Ammon's horn (tissue), 1 donor: ENCODE results near the gene MR1.

ENCODE experiments used
- DNase-seq: peaks from one replicate; pipeline ENCODE4 v3.0.0-alpha.2; 2016; ENCODE audit warnings: low spot score

MR1 gene

DNA sequence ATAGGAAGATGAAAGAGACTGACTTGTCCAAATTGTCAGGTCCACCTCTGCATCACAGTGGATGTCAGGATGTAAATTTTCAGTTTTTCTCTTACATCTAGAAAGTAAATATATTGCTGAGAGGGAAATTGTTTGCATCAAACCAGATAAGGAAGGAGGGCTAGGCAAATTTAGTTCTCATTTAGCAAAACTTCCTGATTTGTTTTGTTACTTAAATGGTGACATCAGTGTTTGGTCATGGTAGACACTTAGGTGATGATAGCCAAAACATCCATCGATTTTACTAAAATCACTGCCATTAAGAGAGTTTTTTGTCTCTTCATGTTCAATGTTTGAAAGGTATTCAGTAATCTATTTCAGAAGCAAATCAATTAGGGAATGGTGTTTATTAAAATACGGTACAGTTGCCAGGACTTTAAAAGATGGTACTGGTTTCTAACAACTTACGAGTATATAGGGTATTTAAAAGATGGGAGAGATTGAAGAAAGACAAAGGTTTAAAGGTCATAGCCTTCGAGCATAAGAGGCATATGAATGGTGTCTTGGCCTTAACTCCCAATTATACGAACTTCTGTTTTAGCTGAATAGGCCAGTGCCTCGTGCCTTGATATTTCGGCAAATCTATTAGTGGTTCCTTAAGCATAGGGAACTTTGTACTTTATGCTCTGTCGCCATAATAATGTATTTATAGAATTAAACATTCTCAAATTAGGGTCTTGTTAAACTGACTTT, 57.7 kb downstream of the MR1 start:
- DNase-seq, result no peak

DNA sequence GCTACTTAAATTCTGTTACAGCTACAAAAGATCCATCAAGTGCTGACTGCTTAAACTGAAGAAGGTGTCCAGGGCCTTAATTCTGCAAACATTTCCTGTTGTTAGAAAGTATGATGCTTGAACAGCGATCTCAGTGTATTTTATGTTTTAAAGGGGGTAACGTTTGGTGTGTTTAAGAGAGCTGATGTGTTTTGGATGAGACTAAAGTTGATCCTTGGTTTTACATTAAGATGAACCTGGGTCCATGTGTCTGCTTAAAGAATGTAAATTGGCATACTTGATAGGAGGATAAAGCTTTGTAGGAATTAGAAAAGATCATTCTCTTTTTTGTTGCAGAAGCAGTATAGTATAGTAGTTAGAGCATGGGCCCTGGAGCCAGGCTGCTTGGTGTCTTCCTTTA, 58.3 kb downstream of the MR1 start:
- no peak for DNase-seq

DNA sequence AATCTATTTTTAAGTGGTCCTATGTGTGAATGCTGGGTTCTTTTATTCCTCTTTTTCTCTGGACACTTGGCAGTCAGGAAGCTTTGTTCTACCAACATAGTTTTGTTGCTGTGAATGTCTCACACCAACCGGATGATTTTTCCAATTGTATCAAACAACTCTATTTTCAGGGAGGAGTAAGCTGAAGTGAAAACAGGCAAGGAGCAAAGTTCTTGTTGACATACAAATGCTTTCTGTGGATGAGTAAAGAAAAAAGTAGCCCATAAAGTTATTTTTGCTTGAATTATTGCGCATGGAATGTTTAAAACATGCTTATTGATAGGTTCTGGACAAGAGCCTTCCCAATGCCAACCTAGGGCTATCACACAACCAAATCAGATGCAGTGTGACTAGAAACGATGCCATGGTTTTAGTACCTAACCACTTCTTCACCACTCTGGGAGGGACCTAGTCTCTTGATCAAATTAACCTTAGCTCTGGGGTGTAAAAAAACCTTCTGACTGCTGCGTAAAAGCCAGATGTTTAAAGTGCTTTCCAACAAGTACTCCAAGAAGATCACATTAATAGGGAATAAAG, 59.2 kb downstream of the MR1 start:
- DNase-seq, result no peak

DNA sequence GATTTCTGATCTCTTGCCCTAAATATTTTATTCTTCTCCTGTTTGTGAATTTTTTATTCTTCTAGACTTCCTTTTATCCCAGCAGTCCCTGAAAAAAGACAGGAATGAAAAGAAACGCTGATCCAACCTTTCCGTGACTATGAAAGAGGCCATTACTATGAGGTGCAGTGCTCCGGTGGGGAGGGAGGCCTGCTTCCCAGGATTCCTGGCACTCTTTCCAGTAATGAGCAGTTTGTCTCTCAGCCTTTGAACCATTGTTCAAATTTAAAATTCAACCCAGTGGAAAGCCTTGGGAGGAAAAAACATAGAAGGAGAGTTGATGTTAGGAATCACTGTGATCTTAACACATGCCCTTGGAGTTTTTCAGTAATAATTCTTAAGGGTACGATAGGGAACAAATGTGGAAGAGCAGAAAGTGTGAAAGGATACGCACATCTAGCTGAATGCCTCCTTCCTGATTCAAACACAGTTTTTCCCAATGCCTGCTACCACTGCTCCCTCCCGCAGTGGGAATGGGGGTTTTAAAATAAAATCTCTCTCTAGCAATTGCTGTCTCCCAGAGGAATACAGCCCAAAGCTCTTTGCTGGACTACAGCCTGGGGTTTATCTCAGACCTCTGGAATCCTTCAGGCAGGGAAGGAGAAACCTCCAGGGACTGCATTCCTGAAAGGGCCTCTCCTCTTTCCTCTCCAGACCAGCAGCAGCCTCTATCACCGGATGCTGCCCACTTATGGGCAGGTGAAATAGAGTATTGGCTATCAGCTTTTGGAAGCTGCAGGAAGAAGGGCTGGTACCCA, 60.8 kb downstream of the MR1 start:
- DNase-seq, result no peak

DNA sequence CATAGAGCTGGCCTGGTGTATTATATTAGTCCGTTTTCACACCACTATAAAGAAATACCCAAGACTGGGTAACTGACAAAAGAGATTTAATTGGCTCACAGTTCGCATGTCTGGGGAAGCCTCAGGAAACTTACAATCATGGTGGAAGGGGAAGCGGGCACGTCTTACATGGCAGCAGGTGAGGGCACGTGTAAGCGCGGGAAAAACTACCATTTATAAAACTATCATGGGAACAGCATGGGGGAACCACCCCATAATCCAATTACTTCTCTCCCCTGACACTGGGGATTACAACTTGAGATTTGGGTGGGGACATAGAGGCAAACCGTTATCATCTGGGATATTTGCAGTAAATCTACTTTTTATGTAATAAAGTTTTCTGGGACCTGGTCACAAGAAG, 61.5 kb downstream of the MR1 start:
- no peak for DNase-seq

DNA sequence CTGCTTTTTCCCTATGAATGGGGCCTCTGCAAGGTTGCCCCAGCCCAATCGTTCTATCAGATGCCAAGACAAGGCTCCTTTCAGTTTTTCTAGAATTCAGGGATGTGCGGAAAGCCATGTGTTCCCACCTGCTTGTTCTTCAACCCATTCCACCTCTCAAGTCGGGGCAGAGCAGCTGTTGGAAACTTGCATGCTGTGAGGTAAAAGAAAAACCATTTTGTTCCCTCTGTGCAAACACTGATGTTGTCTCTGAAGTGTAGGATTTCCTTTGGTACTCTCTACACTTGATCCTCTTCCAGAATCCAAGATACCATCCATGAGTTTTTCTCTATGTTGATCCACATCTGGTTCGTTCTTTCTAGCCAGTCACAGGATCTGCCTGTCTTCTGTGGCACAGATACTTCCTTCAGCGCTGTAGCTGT, 62.0 kb downstream of the MR1 start:
- DNase-seq, result no peak

DNA sequence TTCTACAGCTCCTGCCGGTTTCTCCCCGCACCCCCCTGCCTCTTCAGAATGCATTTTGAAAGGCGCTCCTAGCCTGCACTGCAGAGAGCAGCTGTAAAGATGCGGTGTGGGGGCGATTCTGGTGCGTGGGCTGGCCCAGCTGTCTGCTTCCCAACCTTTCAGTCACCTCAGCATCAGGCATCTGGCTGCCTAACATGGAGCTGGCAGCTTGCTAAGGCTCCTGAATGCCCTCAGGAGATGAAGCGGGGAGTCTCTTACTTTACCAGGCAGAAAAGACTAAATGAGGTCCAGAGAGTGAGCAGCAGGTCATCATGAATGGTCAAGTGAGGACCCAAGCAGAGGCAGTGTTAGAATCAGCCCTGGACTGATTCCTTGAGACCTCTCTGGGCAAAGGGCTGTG, 63.5 kb downstream of the MR1 start:
- no peak for DNase-seq

DNA sequence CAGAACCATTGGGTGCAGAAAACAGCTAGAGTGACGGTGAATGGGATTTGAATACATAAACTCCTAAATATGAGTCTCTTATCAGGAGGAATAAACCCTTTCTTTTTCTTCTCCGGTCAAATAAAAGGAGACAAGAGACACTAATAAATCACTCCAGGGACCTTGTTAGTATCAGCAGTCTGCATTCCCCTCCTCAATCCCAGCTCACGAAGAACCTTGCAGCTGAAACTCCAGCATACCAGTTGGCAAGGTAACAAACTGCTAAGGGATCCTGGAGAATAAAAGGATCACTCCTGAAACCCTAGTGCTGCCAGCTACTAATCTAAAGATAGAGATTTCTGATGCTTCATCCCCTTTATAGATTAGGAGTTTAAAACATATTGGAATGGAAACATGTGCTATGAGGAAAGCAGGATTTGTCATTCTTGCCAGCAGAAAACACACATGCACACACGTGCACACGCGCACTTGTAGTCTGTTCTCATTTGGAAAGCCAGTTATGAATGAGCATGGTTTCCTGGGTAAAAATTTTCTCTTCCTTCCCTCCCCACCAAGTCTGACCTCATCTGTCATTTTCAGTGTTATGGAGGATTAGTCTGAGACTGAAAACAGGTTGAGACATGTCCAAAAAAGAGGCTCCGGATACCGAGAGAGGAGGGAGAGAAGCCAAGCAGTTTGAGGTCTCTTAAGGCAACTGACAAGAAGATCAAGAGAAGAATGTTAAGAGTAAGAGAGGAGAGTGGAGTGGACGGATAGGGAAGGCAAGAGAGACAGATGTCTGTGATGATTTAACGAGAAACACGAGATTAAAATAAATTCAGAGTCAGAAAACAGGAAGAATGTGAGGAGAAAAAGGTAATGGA, 65.6 kb downstream of the MR1 start:
- DNase-seq, result no peak

DNA sequence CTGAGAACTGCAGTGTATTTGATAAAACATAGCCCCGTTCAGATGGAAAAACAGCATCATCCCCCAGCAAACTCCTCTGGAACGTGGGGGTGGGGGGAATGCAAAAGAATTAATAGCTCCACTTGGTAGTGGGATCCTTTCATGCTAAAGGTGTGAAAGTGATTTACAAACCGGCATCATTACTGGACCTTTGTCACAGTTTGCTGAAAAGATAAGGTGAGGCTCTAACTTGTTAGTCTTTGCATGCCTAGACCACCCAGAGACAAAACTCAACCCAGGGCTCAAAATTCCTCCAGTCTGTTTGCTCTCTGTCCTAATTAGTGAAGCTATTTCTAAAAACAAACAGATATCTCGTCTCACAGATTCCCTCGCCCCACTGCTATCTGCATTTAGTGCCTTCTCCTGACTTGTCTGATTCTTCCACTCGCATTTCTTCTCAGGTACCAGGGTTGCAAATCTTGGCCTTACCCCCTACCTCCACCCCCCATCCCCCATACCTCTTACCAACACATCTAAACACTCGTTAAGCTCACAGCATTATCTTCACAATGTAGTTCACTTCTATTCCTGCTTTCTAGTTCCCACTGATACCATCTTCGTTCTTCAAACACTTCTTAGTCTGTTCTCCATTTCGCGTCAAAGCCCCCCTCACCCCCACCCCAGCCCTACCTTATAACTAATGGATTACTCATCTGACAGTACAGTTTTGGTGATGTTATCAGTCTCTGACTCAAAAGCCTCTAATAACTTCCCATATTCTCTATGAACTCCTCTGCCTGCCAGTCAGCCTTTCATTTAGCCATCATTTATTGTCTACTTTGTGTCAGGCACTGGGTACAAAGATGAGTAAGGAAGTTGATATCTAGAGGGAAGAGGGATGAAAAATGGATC, 66.5 kb downstream of the MR1 start:
- DNase-seq, result no peak

DNA sequence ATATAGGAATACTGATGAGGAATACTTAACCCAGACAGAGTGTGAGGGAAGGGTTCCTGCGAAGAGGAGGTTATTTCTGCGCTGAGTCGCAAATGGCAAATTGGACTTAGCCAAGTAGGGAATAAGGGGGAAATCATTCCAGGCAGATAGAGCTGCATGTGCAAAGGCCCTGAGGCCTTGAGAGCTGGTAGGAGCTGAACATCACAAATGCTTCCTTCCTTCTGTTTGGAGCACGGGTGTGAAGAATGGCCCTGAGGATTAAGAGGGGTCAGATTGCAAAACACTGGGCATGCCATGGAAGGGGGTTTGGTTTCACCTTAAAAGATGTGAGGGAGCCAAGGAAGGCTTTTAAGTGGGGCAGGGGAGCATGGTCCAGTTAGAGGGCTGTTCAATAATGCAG, 67.2 kb downstream of the MR1 start:
- no peak for DNase-seq

DNA sequence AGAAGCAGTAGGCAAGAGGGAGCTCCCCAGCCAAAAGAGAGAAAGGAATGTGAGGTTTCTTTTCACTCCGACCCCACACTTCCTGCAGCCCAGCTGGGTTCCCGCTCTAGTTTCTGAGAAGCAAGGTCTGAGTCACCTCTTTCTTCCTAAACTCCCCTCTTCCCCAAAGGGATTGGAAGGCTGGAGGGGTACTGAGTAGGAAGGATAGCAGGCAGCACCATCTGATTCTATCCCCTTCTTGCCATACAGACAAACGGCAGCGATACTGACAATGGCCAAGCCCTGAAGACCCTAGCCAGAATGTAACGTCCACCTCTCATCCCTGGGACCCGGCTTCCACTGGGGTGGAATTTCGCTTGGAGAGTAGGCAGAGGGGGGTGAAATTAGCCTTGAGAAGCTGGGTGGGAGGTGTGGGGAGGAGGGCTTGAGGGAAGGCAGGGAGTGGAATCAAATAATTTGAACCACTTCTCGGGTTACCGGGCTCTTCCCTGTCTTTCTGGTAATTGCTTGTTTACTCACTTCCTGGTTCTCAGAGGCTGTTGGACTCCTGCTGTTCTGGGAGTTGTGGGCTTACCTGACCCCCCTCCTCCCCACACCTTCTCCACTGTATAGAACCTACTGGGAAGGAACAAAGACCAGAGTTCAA, 67.9 kb downstream of the MR1 start:
- DNase-seq, result no peak

DNA sequence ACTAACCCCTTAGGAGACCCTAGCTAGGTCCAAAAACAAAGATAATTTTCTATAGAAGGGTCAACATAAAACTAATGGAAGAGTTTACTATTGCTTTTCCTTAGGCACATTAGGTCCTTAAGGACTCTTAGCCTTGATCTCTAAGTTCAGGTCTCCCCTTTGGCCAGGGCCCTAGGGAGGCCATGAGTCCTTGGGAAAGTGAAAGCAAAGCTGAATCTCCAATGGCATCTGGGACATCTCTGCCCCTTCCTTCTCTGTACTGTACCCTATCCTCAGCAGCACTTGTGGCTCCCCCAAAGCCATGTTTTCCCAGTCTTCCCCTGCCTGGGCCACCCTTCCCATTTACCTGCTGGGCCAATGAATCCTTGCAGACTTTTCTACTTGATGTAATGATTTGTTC, 69.1 kb downstream of the MR1 start:
- DNase-seq, result no peak

DNA sequence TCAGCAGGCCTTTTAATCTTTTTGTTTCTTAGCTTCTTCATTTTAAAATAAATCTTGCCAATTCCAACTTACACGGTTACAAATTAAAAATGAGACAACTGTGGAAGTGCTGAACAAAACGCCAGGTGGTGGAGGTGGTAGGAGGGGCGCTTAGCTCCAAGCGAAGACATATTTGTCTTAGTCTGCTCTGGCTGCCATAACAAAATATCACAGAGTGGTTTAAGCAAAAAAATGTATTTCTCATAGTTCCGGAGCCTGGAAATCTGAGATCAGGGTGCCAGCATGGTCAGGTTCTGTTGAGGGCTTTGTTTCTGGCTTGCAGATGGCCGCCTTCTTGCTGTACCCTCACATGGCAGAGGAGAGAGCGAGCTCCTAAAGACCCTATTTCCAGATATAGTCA, 69.6 kb downstream of the MR1 start:
- no peak for DNase-seq

DNA sequence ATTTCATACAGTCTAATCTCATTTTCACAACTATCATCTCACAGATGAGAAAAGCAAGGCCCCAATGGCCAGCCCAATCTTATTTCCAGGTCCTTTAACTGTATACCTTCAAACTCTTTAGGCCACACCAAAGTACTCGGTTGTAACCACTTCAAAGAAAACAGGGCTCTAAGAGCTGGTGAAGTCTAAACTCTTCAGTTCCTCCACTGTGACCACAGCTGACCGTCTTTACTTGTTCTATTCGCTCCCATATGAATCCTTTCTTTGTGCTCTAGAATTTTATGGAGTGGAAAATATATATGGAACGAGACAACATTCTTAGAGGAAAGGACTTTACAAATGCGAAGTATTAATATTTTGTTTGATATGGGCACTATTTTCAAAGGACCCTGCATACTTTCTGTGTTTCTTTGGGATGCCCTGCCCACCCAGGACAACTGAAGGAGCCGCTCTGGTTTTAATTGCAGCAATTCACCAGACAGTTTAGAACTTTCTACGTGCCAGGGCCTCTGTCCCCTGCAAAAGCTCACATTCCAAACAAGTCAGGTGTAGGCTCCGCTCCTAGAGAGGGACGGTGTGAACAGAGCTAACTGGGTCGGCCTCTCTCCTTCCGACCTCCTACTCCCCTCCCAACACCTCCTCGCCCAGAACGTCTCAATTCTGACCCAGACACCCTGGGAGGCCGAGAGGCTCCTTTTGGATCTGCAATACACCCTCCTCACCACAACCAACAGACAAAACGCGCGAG, 70.4 kb downstream of the MR1 start:
- DNase-seq, result no peak

DNA sequence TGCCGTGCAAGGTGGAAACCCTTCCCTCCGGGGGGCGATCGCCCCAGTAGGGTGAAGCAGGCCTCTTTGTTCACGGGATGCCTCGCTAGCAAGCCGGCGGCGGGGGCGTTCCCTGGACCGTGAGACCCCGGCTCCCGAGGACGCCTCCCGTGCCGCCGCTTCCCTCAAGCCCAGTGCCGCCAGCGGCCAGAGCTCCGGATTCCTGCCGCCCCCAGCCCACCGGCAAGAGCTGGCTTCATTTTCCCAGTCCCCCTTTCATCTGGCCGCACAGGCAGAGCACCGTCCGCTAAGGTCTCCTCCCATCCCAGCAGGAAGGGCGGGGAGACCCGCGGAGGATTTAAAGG, 71.0 kb downstream of the MR1 start:
- DNase-seq, result no peak

DNA sequence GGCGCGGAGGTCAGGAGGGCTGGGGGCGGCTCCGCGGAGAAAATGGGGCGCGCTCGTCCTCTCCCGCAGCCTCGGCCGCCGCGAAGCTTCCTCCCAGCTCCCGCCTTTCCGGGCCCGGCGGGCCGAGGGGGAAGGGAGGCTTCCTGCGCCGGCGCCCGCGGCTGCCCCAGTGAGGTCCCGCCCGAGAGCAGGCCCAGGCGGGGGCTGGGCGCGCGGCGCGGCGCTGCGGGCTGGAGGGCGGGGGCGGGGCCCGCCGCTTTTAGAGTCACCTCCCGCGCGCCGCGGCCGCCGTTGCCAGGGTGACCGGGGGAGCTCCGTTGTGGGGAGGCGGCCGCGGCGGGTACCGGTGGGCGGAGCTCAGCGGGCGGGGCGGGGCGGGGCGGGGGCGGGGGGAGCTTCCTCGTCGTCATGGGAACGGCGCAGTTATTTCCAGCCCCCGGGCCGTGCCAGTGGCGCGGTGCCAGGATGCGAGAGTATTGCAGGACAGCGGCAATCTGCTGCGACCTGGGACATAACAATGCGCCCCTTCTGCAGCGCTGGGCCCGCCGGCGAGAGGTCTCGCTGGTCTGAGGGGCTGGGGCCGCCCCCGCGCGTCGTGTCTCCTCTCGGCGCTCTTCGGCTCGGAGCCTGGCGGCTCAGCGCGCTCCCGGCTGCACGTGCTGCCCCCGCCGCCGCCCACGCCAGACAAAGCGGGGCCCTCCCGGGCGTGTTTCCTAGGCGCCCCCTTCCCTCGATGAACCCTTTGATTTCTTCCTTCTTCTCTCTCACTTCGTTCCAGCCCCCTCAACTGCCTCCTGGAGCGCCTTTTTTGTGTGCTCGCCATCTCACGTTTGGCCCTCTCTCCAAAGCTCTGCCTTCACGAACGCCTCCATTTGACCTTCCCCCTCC, 71.6 kb downstream of the MR1 start:
- DNase-seq, result peak; percentile 93

DNA sequence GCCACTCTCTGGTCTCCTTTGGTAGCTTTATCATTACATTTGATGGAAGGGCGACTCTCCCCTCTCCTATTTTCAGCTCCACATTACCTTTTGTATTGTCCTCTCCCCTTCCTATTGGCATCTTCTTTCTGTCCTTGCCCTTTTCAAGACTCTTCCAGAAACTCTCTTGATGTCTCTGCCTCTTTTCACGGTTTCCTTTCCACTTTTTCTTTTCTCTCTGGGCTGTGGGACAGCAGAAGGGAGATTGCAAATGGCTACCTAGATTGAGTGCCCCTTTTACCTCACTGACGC, 72.2 kb downstream of the MR1 start:
- DNase-seq, result no peak

DNA sequence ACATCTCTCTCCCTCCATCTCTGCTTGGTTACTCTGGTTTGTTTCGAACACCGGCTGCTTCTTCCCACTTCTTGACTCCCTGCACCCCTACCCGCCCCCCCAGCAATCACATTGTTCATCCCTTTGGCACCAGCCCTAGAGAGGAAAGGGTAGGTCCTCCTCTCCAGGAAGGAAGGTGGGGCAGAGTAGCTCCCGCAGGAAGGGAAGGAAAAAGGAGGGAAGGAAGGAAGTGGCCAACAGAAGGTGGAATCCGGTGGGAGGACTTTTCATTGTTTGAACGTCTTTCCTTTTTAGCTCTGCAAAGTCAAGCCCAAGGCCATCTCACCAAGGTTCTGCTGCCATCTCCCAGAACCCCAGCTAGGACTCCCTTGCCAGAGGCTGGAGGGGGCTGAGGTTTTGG, 72.7 kb downstream of the MR1 start:
- DNase-seq, result no peak

DNA sequence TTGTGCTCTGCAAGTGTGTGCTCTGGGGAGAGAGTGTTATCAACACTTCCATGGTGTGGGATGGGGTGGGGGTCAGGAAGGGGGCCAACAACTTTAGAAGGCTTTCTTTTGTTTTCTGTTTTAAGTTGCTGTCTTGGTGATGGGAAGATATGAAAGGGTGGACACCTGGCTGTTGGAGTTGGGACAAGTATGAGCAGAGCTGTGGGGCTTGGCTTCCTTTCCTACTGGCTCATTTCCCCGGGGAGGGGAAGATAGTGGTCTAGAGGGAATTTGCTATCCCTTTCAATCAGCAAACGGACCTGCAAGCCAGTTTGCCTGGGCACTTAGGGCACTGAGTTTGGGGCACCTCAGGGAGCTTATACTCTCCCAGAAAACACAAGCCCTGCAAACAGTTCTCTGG, 73.9 kb downstream of the MR1 start:
- no peak for DNase-seq
